Panc1 (cell line): ENCODE measurements around the gene FCMR. TPM values are rescaled to one million over a fixed set of nuclear protein-coding genes. Genes with fewer than 3 reads are reported as not detected.

Experiments
- ATAC-seq: fragments of 200-7000 bp; cut with Tn5 transposase; 2 replicates; pipeline ENCODE4 v1.9.1; 2020; ENCODE audit warnings: mild to moderate bottlenecking, moderate library complexity
- BruUV-seq: library from RNA; stranded (reverse); fragments of 400-500 nt; replicated peaks from 2 replicates; lab custom pipeline; 2021; lab: Mats Ljungman, UMichigan
- CTCF ChIA-PET: fragments of 300-600 bp; sonication (Branson Sonifier 250); formaldehyde crosslinking; loops from one replicate; lab custom pipeline; 2022; ENCODE audit warnings: antibody characterized with exemption; lab: Charles Lee
- POLR2A ChIA-PET: fragments of 300-600 bp; sonication (Branson Sonifier 250); formaldehyde crosslinking; loops from one replicate; lab custom pipeline; 2022; ENCODE audit warnings: antibody characterized with exemption; lab: Charles Lee
- DNase-seq: peaks from one replicate; pipeline ENCODE4 v3.0.0-alpha.2; 2010; ENCODE audit warnings: low read depth, low spot score
- H3K27ac ChIP-seq: 2 replicates; pipeline ENCODE4 v1.5.1; 2011; ENCODE audit warnings: mild to moderate bottlenecking, low read length, inconsistent platforms
- H3K27me3 ChIP-seq: fragments of 200-500 bp; sonication (Bioruptor generic); 2 replicates; pipeline ENCODE4 v1.6.0; 2014; ENCODE audit warnings: low read length, inconsistent platforms; ENCODE audit not compliant: control insufficient read depth, insufficient read depth
- H3K36me3 ChIP-seq: fragments of 200-500 bp; sonication (Bioruptor generic); 2 replicates; pipeline ENCODE4 v1.5.1; 2014; ENCODE audit warnings: inconsistent platforms, mild to moderate bottlenecking, low read length, moderate library complexity; ENCODE audit not compliant: control insufficient read depth, insufficient read depth
- H3K4me1 ChIP-seq: 2 replicates; pipeline ENCODE4 v1.5.1; 2011; ENCODE audit warnings: inconsistent platforms, mild to moderate bottlenecking, low read length, moderate library complexity; ENCODE audit not compliant: control insufficient read depth, insufficient read depth
- H3K4me3 ChIP-seq, 2 experiments: 2 replicates each; pipeline ENCODE4 v1.5.1; 2011 to 2012; ENCODE audit warnings: low read depth in 2 of 2, low read length in 2 of 2, mild to moderate bottlenecking in 2 of 2, inconsistent platforms in 1 of 2, moderate library complexity in 1 of 2
- H3K9me3 ChIP-seq: fragments of 200-500 bp; sonication (Bioruptor generic); 2 replicates; pipeline ENCODE4 v1.5.1; 2014; ENCODE audit warnings: low read depth, mild to moderate bottlenecking, inconsistent platforms, low read length, moderate library complexity; ENCODE audit not compliant: control insufficient read depth, insufficient read depth
- CTCF ChIP-seq: fragments of 450-650 bp; IDR thresholded peaks from 2 replicates; pipeline ENCODE4 v1.5.1; 2017; ENCODE audit warnings: mild to moderate bottlenecking
- POLR2AphosphoS5 ChIP-seq: IDR thresholded peaks from 2 replicates; pipeline ENCODE4 v1.6.1; 2012; ENCODE audit warnings: mild to moderate bottlenecking, low read depth, low read length, moderate library complexity
- REST ChIP-seq, 2 experiments: IDR thresholded peaks; 2 replicates each; pipeline ENCODE4 v1.6.1; 2011 to 2012; ENCODE audit warnings: low read depth in 2 of 2, control low read depth in 1 of 2, low read length in 1 of 2, mild to moderate bottlenecking in 1 of 2, moderate library complexity in 1 of 2; ENCODE audit not compliant: insufficient read depth in 1 of 2
- SIN3A ChIP-seq: IDR thresholded peaks from 2 replicates; pipeline ENCODE4 v1.6.1; 2012; ENCODE audit warnings: low read depth, mild to moderate bottlenecking, low read length, moderate library complexity, borderline replicate concordance; ENCODE audit not compliant: insufficient read depth
- TCF7L2 ChIP-seq: IDR thresholded peaks from 2 replicates; pipeline ENCODE4 v1.6.1; 2011; ENCODE audit warnings: mild to moderate bottlenecking, low read depth, low read length, inconsistent platforms
- in situ Hi-C: cut with HindIII; loops from 2 replicates; pipeline ENCODE4 v1.10.0; 2016; ENCODE audit warnings: low sequenced_read_pairs, low pct_unique_long_range_greater_than_20kb
- intact Hi-C: fragments of 100-400 bp; cut with micrococcal nuclease; formaldehyde crosslinking; loops from one replicate; pipeline ENCODE4 v1.10.0; 2022; ENCODE audit not compliant: unreplicated experiment
- total RNA-seq: library from RNA; stranded (reverse); gene quantifications from one replicate; pipeline ENCODE4 v1.2.1, GENCODE V29; 2021; ENCODE audit not compliant: unreplicated experiment

Gene FCMR
- total RNA-seq, 1 experiment from 2014 or later: 0.41 TPM

- peaks cover 12% of the 10 kb centered on the region for H3K27me3 ChIP-seq
- intact Hi-C loops: loop anchor here (10.0 kb wide), 1 partner anchor 280 kb away; the partner anchor contains the start of gene DYRK3
- H3K4me3 ChIP-seq: no peak overlapping the region
- ChIA-PET POLR2A (no interaction called here), CTCF (no interaction called here)
- H3K27ac ChIP-seq: no peak overlapping the region
- in situ Hi-C loops: no loop called here
- H3K36me3 ChIP-seq: no peaks in the 10 kb centered on the region
- no peak for DNase-seq
- H3K9me3 ChIP-seq: no peaks in the 10 kb centered on the region
- no peak for ATAC-seq
- H3K4me1 ChIP-seq: no peaks in the 10 kb centered on the region
- BruUV-seq: no TSS peak
- no peak for TF ChIP-seq TCF7L2
- no peak for TF ChIP-seq REST (IDR thresholded peaks at IDR 0.05; ENCODE audit: insufficient read depth in 1 of 2, low read depth in 2 of 2, low read length in 1 of 2)
- TF ChIP-seq POLR2AphosphoS5: no peak
- no peak for TF ChIP-seq CTCF
Observed at GRCh38 chr1:206915030-206915735, 6.6 kb downstream of the FCMR start.

GRCh38 chr1:206913766-206914537, 7.8 kb downstream of the FCMR start:
- BruUV-seq: no TSS peak
- Histone ChIP-seq H3K4me1 (no peaks in the 10 kb centered on the region), H3K27ac (no peak overlapping the region), H3K4me3 (no peak overlapping the region), H3K36me3 (no peaks in the 10 kb centered on the region), H3K9me3 (no peaks in the 10 kb centered on the region), H3K27me3 (peaks cover 15% of the 10 kb centered on the region)
- no peak for ATAC-seq
- TF ChIP-seq REST (IDR thresholded peaks at IDR 0.05; ENCODE audit: insufficient read depth in 1 of 2, low read depth in 2 of 2, low read length in 1 of 2): no peak
- no peak for TF ChIP-seq POLR2AphosphoS5
- no peak for TF ChIP-seq CTCF
- TF ChIP-seq TCF7L2: no peak
- no peak for TF ChIP-seq SIN3A
- ChIA-PET CTCF (no interaction called here), POLR2A (no interaction called here)
- DNase-seq: no peak
- in situ Hi-C loops: no loop called here
- intact Hi-C loops: loop anchor here (2.0 to 10.0 kb wide), 4 partner anchors 187 to 437 kb away; partner anchors contain the start of gene DYRK3
